SIG-M5 treated with dmso at 0.1 percent for 504 hours (cell line): ENCODE measurements around the gene SLC30A3.
"Not testable (repeated sequence)": the region's sequence is repeated elsewhere in the genome, so short reads cannot be mapped to it uniquely, and the experiment has no call there.

Source experiments
- DNase-seq: peaks from one replicate; lab custom pipeline; 2025; ENCODE audit not compliant: unreplicated experiment; lab: John Stamatoyannopoulos, UW

Gene SLC30A3

GRCh38 chr2:27285481-27285880 is 22.6 kb upstream of the SLC30A3 start:
- DNase-seq, result no peak

GRCh38 chr2:27284996-27285395 is 22.1 kb upstream of the SLC30A3 start:
- DNase-seq, result no peak

DNA sequence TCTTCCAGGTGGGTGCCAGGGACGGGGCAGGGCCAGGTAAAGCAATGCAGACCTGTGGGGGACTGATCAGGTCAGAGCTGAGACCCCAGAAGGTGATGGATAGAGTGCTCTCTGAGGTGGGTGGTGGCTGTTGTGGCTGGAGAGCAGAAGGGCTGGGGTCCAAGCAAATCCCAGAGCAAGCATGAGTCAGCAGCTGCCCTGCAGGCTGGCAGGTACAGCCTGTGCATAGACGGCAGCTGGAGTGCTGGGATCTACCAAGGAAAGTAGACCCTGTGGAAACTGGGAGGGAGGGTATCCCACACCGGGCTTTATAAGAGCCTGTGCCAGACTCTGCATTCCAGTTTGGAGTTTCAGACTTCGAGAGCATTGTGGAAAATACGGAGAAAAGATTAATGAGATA is 20.0 kb upstream of the SLC30A3 start:
- no peak for DNase-seq

GRCh38 chr2:27281855-27282559 is 19.2 kb upstream of the SLC30A3 start, which contains the start of gene TRIM54:
Gene TRIM54 (plus strand): TSS chr2:27282429. CDS start chr2:27282732, 303 bp downstream.
- DNase-seq, result no peak

DNA sequence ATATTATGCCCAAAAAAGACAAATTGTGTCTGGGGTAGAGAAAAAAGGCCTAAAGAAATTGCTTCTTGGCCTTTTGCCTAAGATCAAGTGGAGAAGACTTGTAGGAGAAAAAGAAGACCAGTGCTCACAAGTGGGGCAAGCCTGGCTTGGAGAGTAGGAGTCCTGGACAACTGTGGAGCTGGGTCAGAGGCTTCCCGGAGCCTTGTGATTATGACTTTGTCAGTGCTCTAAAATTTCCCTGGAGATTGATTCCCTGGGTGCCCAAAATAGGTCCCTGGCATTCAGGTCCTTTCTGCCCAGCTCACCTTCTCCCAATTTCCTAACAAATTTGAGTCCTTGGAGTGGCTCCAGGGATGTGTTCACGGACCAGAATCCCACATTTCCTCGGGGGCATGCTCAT is 18.6 kb upstream of the SLC30A3 start:
- no peak for DNase-seq

- DNase-seq, result no peak
Observed at GRCh38 chr2:27280826-27281225, 18.0 kb upstream of the SLC30A3 start.

DNA sequence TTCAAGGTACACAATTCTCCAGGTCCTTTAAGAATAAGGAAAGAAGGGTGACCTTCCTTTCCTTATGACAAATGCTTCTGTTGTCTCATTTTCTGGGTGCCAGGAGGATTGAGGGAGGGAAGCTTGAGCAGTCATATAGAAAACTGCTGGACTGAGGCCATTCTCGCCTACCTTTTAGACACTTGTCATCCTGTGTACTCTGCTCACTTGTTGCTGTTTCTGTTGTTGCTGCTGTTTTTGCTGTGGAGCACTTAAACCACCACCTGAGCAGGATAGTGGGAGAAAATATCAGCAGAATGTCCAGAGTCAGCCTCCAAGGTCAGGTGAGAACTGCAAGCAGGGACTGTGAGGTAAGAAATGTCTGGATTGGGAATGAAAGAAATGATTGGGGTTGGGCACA is 15.2 kb upstream of the SLC30A3 start:
- no peak for DNase-seq

- no peak for DNase-seq
Observed at GRCh38 chr2:27275211-27276150, 12.6 kb upstream of the SLC30A3 start, which contains the start of gene DNAJC5G. Gene DNAJC5G (plus strand): TSS chr2:27275433. CDS start chr2:27276729, 1,296 bp downstream.

DNA sequence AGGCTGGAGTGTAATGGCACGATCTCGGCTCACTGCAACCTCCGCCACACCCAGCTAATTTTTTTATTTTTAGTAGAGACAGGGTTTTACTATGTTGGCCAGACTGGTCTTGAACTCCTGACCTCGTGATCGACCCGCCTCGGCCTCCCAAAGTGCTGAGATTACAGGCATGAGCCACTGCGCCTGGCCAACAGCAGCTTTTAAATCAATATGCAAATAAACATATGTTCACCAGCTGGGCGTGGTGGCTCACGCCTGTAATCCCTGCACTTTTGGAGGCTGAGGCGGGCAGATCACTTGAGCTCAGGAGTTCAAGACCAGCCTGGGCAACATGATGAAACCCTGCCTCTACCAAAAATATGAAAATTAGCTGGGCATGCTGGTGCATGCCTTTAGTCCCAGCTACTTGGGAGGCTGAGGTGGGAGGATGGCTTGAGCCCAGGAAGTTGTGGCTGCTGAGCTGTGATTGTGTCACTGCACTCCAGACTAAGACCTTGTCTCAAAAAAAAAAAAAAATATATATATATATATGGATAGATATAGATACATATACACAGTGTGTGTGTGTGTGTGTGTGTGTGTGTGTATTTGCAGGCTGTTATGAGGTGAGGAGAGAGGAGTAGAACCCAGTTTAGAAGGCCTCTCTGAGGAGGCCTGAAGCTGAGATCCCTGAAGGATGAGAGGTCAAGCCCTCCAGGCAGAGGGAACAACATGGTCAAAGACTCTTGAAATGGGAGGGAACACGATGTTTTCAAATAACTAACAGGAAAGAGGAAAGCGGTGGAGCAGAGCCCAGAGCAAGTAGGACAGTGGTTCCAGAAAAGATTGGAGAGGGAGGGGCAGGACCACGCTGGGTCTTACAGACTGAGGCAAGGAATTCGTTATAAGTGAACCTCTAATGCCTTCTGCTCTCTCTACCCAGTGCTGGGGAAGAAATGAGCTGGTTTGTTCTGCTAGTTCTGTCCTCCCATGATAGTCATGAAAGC is 10.0 kb upstream of the SLC30A3 start:
- not testable (repeated sequence) for DNase-seq

DNA sequence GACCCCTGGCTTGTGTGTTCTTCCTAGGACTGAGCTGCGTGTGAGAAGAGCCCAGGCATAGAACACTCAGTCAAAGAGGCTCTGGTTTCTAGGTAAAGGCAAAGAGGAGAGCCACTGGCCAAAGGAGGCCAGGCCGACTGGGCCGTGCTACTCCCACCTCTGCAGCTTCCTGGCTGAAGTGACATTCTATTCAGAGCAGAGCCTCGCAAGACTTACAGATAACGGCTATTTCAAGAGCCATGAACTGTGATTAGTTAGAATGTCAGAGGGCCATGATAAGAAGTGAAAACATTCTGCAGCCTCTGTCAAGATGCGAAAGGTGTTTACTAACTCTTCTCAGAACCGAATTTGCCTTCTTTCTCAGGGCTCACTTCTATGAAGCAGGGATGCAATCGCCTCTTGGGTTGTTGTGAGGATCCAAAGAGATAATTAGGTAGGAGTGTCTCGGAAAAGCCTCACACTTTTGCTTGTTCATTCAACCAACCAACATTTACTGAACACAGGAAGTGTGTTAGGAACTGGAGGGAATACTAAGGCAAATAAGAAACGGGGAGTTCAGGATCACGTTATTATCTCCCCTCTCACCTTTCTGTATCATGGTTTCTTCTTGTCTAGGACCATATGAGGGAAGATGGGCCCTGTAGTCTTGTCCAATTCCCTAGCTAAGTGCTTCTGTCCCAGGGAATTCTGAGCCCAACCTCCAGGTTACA is 8.9 kb upstream of the SLC30A3 start:
- no peak for DNase-seq

DNA sequence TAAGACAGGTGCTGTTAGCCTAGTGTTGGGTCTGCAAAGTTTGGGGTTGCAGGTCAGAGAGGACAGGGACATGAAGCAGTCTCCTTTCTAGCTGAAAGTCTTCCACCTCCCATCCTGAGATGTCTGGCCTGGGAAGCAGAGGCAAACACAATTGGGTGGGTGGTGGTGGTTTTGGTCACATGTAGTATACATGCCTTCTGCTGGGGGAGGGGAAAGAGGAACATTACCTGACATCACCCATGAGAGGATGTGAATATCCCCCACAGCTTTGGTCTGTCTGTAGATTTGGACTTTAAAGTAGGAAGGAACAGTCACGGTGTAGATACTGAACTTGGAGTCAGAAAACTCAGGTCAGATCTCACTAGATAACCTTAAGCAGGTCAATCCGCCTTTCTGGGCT is 7.8 kb upstream of the SLC30A3 start:
- DNase-seq, result no peak

DNA sequence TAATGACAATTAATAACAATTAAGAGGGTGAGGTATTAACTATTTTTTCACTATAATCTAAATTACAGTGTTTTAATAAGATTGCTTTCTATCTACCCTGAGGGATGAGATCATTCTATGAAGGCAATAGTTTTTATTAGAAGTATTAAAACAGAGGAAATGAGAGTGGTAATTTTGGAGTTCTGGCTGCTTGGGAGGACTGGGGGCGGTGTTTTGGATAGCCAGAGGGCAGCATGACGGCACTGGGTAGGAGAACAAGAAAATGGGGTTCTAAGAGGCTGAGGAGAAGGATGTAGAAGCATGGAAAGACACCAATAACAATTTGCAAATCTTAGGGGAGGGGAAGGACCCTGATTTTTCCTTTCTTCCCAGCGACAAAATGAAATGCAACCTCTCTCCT is 7.3 kb upstream of the SLC30A3 start:
- no peak for DNase-seq

DNA sequence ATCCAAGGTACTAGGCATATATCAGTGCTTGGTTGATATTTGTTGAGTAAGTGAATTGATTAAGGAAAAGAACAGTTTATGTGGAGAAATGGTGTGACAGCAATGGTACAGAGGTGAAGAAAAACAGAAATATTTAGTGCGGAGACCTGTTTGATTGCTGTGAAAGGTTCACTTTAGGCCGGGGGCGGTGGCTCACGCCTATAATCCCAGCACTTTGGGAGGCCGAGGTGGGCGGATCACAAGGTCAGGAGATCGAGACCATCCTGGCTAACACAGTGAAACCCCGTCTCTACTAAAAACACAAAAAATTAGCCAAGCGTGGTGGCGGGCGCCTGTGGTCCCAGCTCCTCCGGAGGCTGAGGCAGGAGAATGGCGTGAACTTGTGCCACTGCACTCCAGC is 5.4 kb upstream of the SLC30A3 start:
- DNase-seq, result not testable (repeated sequence)

- no peak for DNase-seq
Observed at GRCh38 chr2:27265536-27265870, 2.7 kb upstream of the SLC30A3 start.

GRCh38 chr2:27264753-27265535 is 2.1 kb upstream of the SLC30A3 start:
- peak; percentile 54 for DNase-seq

DNA sequence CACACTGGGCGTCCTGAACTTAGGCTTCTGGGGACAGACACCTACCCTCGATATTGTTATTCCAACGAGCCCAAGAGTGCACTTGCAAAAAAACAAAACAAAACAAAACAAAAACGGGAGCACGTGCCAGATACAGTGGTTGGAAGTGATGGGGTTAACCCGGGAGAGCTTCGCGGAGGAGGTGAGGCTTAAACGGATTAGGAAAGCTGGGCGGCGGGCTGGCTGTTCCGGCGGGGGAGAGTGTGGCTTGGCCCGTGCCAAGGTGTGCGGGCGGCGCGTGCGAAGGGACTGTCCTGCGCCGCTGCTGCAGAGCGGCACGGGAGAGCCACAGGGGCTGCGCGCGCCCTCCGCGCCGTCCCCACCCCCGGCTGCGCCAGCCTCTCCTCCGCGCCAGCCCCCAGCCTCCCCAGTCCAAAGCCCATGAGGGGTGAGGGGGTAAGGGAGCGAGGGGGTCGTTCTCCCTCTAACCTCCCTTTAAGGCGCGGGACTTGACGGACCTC is 1.5 kb upstream of the SLC30A3 start:
- DNase-seq, result no peak

GRCh38 chr2:27263287-27264252 is 723 bp upstream of the SLC30A3 start:
- no peak for DNase-seq

DNA sequence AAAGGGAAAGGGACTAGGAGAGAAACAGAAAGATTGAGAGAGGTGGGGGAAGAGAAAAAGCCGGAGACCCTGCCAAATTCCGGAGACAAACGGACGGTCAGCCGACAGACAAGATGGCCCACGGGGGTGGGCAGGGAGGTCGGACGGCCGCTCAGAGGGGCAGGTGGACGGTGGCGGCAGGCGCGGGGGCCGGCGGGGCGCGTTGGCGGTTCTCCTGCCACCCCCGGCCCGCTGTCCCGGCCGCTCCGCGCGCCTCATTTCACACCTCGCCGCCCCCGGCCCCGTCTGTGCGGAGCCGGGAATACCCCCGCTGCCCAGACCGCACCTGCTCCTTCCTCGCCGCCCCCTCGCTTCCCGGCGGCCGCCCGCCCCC is 935 bp downstream of the SLC30A3 start:
- no peak for DNase-seq
